ENCODE data around the gene TIMM13. TPM values are rescaled to one million over a fixed set of nuclear protein-coding genes. Genes with fewer than 3 reads are reported as not detected.

TIMM13 gene
- polyA plus RNA-seq, 1 of the 3 experiments (the other 2 are of a cell fraction) = 76.9 TPM

- Histone ChIP-seq H2AFZ (ENCODE audit: low read depth) (no peak overlapping the region), H3K9me3 (no peaks in the 10 kb centered on the region), H4K20me1 (ENCODE audit: insufficient read depth) (peaks cover 13% of the 10 kb centered on the region; the same call in 1 of the 2 replicates), H3K27ac (ENCODE audit: low read depth in 2 of 2, low read length in 1 of 2) (no peak overlapping the region), H3K4me2 (no peak overlapping the region), H3K9me2 (no peaks in the 10 kb centered on the region), H3K36me3 (replicated peaks in 1 of 2; ENCODE audit: control insufficient read depth in 1 of 2, insufficient read depth in 2 of 2, low read length in 1 of 2) (peaks cover 0 to 25% of the 10 kb centered on the region in 2 experiments), H3K79me2 (ENCODE audit: insufficient read depth) (peaks cover 47% of the 10 kb centered on the region; the same call in 1 of the 2 replicates), H3F3A (replicated peaks; ENCODE audit: insufficient read depth) (no peaks in the 10 kb centered on the region), H3K4me3 (ENCODE audit: low read depth in 2 of 2, low read length in 1 of 2) (no peak overlapping the region), H3K27me3 (ENCODE audit: insufficient read depth) (no peaks in the 10 kb centered on the region), H3K4me1 (ENCODE audit: control insufficient read depth in 1 of 2, insufficient read depth in 2 of 2, low read depth in 1 of 2, low read length in 1 of 2) (no peaks in the 10 kb centered on the region), H3K9ac (no peak overlapping the region)
- no peak for DNase-seq
- TF ChIP-seq PBX3 (IDR thresholded peaks at IDR 0.05) (no peak), TEAD4 (IDR thresholded peaks at IDR 0.05; ENCODE audit: borderline replicate concordance, insufficient read depth) (no peak), RCOR1 (IDR thresholded peaks at IDR 0.05; ENCODE audit: low read length) (no peak), SMC3 (IDR thresholded peaks at IDR 0.05; ENCODE audit: low read depth, low read length) (no peak), RFX5 (IDR thresholded peaks at IDR 0.05; ENCODE audit: low read length) (no peak), POLR2AphosphoS5 (IDR thresholded peaks at IDR 0.05; ENCODE audit: low read depth, low read length) (no peak), RXRA (IDR thresholded peaks at IDR 0.05; ENCODE audit: borderline replicate concordance, low read depth) (no peak), CTCF (IDR thresholded peaks at IDR 0.05) (no peak), GATA2 (CRISPR knock-in tag; IDR thresholded peaks at IDR 0.05) (no peak), JUND (IDR thresholded peaks at IDR 0.05) (no peak), USF2 (IDR thresholded peaks at IDR 0.05; ENCODE audit: borderline replicate concordance, low read depth, low read length) (no peak), MXI1 (IDR thresholded peaks at IDR 0.05; ENCODE audit: low read depth, low read length) (no peak), ZBTB33 (IDR thresholded peaks at IDR 0.05; ENCODE audit: borderline replicate concordance, low read depth) (no peak), NFIC (IDR thresholded peaks at IDR 0.05; ENCODE audit: borderline replicate concordance) (no peak), YY1 (IDR thresholded peaks at IDR 0.05; ENCODE audit: low read depth) (no peak), REST (IDR thresholded peaks at IDR 0.05; ENCODE audit: low read depth, low read length) (no peak)
- ChIA-PET POLR2A (no interaction called here), CTCF (interaction anchor here (0.7 kb wide), 1 partner anchor 28 kb away, joined by 3 read pairs; no protein-coding TSS in a partner anchor)
- WGBS (ENCODE audit: low lambda C conversion rate) = 93% methylated on average over 13 of the region's 15 CpGs
These were observed 9.5 kb upstream of the TIMM13 start for GRCh38 chr19:2436926-2437325.

Data from SK-N-SH (cell line).